ENCODE measurements around the gene ASCC2. TPM values are rescaled to one million over a fixed set of nuclear protein-coding genes. Genes with fewer than 3 reads are reported as not detected.

The ASCC2 gene
- total RNA-seq, 1 donor from 2014 or later, result 12.9 TPM

DNA sequence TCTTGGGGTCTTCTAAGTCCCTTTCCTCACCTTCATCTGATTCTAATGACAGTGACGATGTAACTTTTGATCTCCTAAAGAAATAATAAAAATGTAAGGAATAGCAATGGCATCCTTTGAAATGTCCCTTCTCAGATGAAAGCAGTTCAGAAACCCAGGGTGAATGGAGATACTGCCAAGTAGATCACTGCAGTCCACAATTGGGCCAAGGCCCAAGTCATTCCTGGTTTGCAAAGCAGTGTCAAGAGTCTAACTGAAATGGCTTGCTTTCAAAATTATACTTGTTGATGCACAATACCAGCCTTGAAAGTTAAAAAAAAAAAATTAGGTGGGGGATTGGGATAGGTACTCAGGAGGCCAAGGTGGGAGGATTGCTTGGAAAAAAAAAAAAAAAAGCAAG lies 20.4 kb downstream of the ASCC2 start:
- no peak for DNase-seq

GRCh38 chr22:29816980-29817379 lies 21.1 kb downstream of the ASCC2 start:
- no peak for DNase-seq

DNA sequence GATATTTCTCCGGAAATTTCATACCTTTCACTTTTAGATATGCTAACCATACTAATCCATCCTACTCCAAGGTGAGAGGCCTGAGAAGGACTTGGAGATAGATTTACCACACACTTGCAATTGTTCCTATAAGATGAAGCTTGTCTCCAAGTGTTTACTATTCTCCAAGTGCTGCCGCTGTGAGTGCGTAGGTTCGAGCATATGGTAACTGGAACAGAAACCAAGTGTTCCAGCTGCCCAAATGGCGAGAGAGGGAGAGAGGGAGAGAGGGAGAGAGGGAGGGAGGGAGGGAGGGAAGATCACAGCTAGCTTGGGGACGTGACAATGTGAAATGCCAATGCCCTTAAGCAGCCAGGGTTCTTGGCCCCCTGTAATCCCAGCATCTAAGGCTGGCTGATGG lies 21.5 kb downstream of the ASCC2 start:
- DNase-seq, result peak; percentile 62

- DNase-seq, result no peak
These were observed 21.9 kb downstream of the ASCC2 start for GRCh38 chr22:29816128-29816527.

GRCh38 chr22:29815580-29815979 lies 22.5 kb downstream of the ASCC2 start:
- no peak for DNase-seq

DNA sequence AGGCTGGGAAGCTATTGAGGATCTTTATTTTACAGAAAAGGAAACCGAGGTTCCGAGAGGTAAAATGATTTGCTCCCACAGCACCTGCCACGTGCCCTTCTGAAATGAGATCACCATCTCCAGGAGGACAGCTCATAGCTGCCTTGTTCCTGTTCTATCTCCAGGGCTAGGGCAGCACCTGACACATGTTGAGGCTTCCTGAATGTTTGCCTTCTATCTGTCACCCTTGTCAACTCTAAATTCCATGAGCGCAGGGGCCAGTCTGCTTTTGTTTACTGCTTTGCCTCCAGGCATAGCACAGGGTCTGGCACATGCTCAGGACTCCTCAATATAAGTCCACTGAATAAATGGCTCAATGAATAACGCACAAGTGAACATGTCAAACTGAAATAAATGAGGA lies 24.1 kb downstream of the ASCC2 start:
- no peak for DNase-seq

DNA sequence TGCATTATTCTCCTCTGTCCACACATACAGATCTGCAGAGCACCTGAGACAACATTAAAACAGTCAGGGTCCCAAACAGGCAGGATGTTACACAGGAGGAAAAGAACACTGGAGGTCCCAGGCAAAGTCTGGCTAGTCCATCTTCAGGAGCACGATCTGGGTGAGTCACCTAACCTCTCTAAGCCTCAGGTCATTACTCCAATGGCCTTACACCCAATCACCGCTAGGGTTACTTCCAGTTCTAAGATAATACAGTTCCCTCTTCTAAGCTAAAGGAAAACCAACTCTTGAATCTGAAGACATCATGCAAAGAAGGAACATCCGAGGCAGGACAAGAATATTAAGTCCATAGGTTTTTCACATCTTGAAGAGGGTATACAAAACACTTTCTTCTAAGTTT lies 24.5 kb downstream of the ASCC2 start:
- no peak for DNase-seq

DNA sequence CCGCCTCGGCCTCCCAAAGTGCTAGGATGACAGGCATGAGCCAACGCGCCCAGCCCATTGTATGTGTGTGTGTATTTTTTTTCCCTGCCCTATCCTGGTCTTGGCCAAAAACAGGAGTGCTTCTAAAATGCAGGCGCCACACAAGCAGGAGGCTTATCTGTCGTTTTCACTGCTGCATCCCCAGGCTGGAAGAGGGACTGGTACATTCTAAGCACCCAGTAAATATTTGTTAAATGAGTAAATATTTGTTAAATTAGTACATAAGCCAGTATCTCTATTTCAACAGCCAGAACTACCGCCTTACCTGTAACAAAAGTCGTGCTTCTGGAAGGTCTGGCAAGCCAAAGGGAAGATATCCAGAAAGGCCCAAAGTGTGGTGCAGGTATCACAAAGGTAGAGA lies 24.9 kb downstream of the ASCC2 start:
- DNase-seq, result no peak

GRCh38 chr22:29811377-29811776 lies 26.7 kb downstream of the ASCC2 start:
- no peak for DNase-seq

- no peak for DNase-seq
These were observed 27.9 kb downstream of the ASCC2 start for GRCh38 chr22:29810216-29810615.

GRCh38 chr22:29806196-29806595 lies 31.9 kb downstream of the ASCC2 start:
- no peak for DNase-seq

DNA sequence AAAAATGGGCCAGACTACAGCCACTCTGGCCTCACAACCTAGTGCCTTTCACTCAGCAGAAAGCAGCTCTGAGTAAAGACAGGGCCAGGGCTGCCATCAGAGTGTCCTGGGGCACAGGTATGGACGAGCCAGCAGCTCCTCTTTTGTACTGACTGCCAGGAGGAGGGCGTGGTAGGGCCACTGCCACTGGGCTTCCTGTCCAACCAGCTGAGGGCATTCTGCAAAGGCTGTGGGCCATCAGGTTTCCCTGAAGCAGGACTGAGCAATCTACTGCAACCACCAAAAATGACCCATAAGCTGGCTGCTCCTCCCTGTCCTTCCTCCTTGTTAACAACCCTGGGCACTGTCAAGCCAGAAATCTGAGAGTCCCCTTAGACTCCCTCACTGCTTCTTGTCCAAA lies 33.1 kb downstream of the ASCC2 start:
- no peak for DNase-seq

DNA sequence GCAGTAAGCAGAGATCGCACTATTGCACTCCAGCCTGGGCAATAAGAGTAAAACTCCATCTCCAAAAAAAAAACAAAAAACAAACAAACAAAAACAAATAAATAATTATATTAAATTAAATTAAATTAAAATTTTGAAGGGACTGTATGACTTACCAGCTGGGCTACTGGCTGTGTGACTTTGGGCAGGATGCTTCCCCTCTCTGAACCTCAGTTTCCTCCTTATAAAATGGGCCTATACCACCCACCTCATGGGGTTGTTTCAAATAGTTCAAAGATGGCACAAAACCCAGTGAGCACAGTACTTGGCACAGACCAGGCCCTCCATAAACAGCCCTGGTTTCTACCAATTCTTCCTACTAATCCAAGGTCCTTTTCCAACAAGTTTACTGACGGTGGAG lies 34.9 kb downstream of the ASCC2 start:
- no peak for DNase-seq

GRCh38 chr22:29801796-29802195 lies 36.3 kb downstream of the ASCC2 start:
- no peak for DNase-seq

- no peak for DNase-seq
These were observed 36.9 kb downstream of the ASCC2 start for GRCh38 chr22:29801153-29801552.

GRCh38 chr22:29799217-29799680 lies 38.8 kb downstream of the ASCC2 start:
- peak; percentile 45 for DNase-seq

DNA sequence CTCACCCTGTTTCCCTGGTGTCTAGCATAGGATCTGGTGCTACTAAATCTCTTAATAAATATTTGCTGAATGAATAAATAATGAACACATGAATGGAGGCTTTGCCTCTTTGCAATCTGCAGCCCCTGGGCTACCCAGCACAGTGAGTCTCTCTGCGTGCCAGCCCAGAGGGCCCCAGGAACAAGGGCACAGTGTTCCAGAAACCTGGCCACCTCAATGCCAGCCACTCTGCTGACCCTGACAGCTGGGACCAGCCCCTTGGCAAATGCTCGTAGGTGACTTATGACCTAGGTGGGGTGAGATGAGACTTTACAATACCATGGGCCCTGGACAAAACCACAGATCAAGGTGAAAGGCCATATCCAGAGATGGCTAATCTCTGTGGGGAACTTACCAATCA lies 39.3 kb downstream of the ASCC2 start:
- no peak for DNase-seq

- no peak for DNase-seq
These were observed 39.8 kb downstream of the ASCC2 start for GRCh38 chr22:29798318-29798717.

DNA sequence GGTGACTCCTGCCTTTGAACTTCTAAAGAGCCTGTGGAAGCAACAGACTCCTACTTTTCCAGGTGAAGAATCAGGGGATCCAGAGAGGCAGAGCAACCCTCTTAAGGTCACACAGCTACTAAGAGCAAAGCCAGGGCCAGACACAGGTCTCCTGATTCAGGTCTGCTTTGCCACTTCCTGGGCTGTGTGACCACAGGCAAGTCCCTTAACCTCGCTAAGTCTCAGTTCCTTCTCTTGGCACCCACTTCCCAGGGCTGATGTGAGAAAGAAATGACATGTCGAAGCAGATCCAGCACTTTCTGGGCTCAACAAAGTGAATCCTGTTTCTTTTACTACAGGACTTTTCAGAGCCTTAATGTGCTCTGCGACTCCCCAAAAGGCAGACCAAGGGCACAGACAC lies 40.7 kb downstream of the ASCC2 start:
- no peak for DNase-seq

- no peak for DNase-seq
These were observed 42.4 kb downstream of the ASCC2 start for GRCh38 chr22:29795663-29796062.

DNA sequence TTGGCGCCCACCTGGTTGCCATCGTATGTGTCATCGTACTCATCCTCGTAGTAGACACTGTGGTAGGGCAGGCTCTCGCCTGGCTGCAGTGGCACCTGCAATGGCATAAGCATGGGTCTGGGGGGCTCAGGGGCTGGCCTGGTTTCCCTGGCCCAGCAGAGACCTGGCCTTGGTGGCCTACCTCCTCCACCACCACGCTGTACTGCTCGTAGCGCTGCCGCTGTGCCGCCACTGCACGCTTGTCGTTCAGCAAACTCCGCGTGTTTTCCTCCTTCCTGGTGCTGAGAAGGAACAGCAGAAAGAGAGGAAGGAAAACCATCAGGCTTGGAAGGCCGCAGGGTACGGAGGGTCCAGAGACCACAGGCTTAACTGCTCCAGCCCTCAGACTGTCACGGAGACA lies 44.7 kb downstream of the ASCC2 start:
- no peak for DNase-seq

GRCh38 chr22:29790061-29790460 lies 48.0 kb downstream of the ASCC2 start:
- DNase-seq, result no peak

DNA sequence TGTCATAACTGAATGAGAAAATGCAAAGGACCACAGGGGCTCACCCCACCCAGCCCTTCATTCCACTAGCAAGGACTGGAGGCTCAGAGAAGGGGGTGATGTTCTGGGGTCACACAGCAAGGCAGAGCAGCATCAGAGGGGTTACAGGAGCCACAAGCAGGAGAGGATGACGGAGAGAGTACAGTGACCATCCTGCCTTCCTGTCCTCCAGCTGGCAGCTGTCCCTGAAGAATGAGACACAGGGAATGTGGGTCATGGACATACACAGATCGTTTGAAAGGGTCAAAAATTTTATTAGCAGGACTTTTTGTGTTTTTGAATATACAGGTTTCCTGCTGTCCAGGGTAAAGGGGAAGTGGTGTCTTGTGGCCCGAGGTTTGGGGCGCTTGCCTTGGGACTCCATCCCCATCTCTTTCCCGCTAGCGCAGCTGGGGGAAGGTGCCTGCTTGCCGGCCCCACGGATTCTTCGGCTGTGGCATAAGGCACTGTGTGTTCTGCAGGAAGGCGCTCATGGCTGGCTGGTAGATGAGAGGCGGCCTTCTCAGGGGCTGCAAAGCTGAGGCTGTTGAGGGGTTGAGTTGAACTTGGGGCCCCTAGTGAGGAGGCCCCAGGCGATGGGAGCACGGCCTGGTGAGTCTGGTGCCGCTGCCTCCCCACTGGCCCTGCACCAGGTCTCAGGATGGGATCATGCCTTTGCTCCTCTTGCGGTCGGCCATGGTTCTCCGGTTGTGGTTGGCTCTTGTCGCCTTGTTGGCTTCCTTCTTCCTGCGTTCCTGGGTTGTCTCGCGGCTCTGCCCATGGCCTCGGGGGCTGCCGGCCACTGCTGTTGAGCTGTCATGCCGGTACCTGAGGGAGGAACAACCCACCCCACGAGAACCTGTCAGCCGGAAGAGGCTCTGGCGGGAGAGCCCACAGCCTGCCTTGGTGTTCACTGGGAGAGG lies 49.5 kb downstream of the ASCC2 start:
- no peak for DNase-seq

DNA sequence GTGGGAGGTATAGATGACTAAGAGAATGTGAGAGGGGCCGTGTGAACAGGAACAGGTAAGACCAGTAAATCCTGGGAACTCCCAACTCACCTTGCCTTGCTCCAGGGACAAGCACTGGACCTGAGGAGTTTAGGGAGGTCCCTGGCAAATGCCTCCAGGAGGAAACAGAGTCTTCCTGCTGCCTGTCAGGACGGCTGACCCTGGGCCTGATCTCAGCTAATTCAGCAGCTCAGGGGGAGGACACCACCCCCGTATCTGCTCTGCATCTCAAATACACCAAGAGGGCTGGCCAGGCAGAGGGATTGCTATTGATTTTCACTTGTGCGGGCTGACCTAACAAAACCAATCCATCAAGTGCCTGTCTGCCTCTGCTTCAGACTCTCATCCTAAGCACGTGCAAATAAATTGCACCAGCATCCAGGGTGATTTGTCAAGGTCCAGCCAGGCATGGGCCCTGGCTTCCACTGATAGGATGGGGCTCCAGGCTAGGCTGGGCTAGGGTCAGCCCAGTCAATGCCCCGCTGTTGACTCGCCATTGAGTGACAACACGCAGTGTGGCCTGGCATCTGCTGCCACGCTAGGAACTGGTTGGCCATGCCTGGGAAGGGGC lies 50.6 kb downstream of the ASCC2 start:
- no peak for DNase-seq

Measured in occipital lobe (tissue), 2 donors.